Fibroblast of lung (primary cell): ENCODE results near the gene SFMBT2.

Experiments used
- CTCF ChIP-seq, 2 donors: IDR thresholded peaks in 1 of 2; conservative IDR thresholded peaks in 1 of 2; 1 replicate in 1 of 2; 2 replicates in 1 of 2; pipeline ENCODE4 v1.5.1; 2011 to 2012; ENCODE audit warnings: low read length in 2 of 2, control low read depth in 1 of 2, inconsistent platforms in 1 of 2, low read depth in 1 of 2, mild to moderate bottlenecking in 1 of 2
- EZH2 ChIP-seq: IDR thresholded peaks from 2 replicates; pipeline ENCODE4 v1.5.1; 2012; ENCODE audit warnings: low read length, control low read depth, mild to moderate bottlenecking; ENCODE audit errors: missing control alignments

- TF ChIP-seq CTCF (conservative IDR thresholded peaks at IDR 0.05 in 1 of 2, IDR thresholded peaks at IDR 0.05 in 1 of 2; ENCODE audit: low read depth in 1 of 2, low read length in 2 of 2) (no peak), EZH2 (no peak)
These were observed 274.8 kb downstream of the SFMBT2 start for GRCh38 chr10:7136016-7136415.
